Prostate gland (tissue), 2 donors: ENCODE data around the gene CYP2A13. TPM values are rescaled to one million over a fixed set of nuclear protein-coding genes. Genes with fewer than 3 reads are reported as not detected.
"Not testable (repeated sequence)": the region's sequence is repeated elsewhere in the genome, so short reads cannot be mapped to it uniquely, and the experiment has no call there.

Experiments used
- DNase-seq: peaks from one replicate; pipeline ENCODE4 v3.0.0-alpha.2; 2019; ENCODE audit warnings: low spot score
- H3K27ac ChIP-seq, 2 donors: fragments of 200-600 bp; sonication (generic); 2 replicates each; pipeline ENCODE4 v1.5.1; 2017 to 2019
- H3K27me3 ChIP-seq: fragments of 200-600 bp; sonication (generic); replicated peaks from 2 replicates; pipeline ENCODE4 v1.5.1; 2019; ENCODE audit not compliant: insufficient read depth
- H3K36me3 ChIP-seq, 2 donors: fragments of 200-600 bp; sonication (generic); 1 replicate in 1 of 2; 2 replicates in 1 of 2; pipeline versions ENCODE4 v1.5.1 to v1.8.1; 2017 to 2019
- H3K4me1 ChIP-seq: fragments of 200-600 bp; sonication (generic); replicated peaks from 2 replicates; pipeline ENCODE4 v1.5.1; 2019
- H3K4me3 ChIP-seq, 2 donors: fragments of 200-600 bp; sonication (generic); 2 replicates each; pipeline ENCODE4 v1.5.1; 2017 to 2019
- H3K9me3 ChIP-seq: fragments of 200-600 bp; sonication (generic); 2 replicates; pipeline ENCODE4 v1.5.1; 2017
- POLR2A ChIP-seq: fragments of 450-650 bp; IDR thresholded peaks from one replicate; pipeline ENCODE4 v1.6.1; 2016; ENCODE audit warnings: antibody characterized with exemption, mild to moderate bottlenecking
- POLR2AphosphoS5 ChIP-seq: sonication (generic); formaldehyde crosslinking; IDR thresholded peaks from one replicate; pipeline ENCODE4 v1.6.1; 2017; ENCODE audit warnings: antibody characterized with exemption
- WGBS: methylation state at CpG from one replicate; pipeline ENCODE4 v1.1.5; 2018; 5-methylcytosine and 5-hydroxymethylcytosine counted together
- intact Hi-C: fragments of 100-400 bp; cut with DNase I; formaldehyde crosslinking; loops from one replicate; pipeline ENCODE4 v1.14.2; 2022
- total RNA-seq, 2 donors: library from RNA; depleted of rRNA; stranded (reverse); fragments of >200 nt; gene quantifications; one replicate each; pipeline ENCODE4 v1.1.0, GENCODE V29; 2016
- TF ChIP-seq, protein P1 (sequence below), 4 experiments: fragments of 200-600 bp in 2 of 4; fragments of 450-650 bp in 2 of 4; sonication (generic) in 2 of 4; IDR thresholded peaks; 1 replicate in 3 of 4; 2 replicates in 1 of 4; pipeline ENCODE4 v1.5.1; 2016 to 2019; ENCODE audit warnings: antibody characterized with exemption in 4 of 4, mild to moderate bottlenecking in 2 of 4, moderate library complexity in 2 of 4

CYP2A13 gene
- total RNA-seq, 2 donors from 2014 or later, result not detected

- 88% methylated on average over 9 of the region's 9 CpGs for WGBS
Observed at GRCh38 chr19:41111296-41111695, 23.0 kb downstream of the CYP2A13 start.

DNA sequence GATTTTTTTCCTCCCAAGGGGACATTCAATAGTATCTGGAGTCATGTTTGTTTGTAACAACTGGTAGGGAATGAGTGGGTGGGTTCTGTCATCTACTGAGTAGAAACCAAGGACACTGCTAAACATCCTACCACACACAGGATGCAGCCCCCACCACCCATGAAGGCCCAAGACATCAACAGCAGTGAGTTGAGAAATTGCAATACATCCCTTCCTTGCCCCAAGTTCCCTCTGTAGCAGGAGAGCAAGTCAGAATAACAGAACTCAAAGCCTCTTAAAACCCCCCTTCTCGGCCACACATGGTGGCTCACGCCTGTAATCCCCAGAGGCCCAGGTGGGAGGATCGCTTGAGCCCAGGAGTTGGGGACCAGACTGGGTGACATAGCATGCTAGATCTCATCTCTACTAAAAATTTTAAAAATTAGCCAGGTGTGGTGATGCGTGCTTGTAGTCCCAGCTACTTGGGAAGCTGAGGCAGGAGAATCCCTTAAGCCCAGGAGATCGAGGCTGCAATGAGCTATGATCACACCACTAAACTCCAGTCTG, 23.6 kb downstream of the CYP2A13 start:
- intact Hi-C loops, result no loop called here
- TF ChIP-seq POLR2AphosphoS5 (no peak), POLR2A (no peak)
- TF ChIP-seq, protein P1, sequence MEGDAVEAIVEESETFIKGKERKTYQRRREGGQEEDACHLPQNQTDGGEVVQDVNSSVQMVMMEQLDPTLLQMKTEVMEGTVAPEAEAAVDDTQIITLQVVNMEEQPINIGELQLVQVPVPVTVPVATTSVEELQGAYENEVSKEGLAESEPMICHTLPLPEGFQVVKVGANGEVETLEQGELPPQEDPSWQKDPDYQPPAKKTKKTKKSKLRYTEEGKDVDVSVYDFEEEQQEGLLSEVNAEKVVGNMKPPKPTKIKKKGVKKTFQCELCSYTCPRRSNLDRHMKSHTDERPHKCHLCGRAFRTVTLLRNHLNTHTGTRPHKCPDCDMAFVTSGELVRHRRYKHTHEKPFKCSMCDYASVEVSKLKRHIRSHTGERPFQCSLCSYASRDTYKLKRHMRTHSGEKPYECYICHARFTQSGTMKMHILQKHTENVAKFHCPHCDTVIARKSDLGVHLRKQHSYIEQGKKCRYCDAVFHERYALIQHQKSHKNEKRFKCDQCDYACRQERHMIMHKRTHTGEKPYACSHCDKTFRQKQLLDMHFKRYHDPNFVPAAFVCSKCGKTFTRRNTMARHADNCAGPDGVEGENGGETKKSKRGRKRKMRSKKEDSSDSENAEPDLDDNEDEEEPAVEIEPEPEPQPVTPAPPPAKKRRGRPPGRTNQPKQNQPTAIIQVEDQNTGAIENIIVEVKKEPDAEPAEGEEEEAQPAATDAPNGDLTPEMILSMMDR (IDR thresholded peaks at IDR 0.05), result no peak
- Histone ChIP-seq H3K36me3 (no peaks in the 10 kb centered on the region), H3K9me3 (no peaks in the 10 kb centered on the region), H3K4me3 (no peak overlapping the region), H3K27me3 (no peaks in the 10 kb centered on the region), H3K27ac (no peak overlapping the region), H3K4me1 (no peaks in the 10 kb centered on the region)
- no peak for DNase-seq
- WGBS, result 94% methylated on average over 5 of the region's 5 CpGs

More at GRCh38 chr19:41111296-41111695, 23.0 kb downstream of the CYP2A13 start:
- Histone ChIP-seq H3K36me3 (no peaks in the 10 kb centered on the region), H3K4me1 (no peaks in the 10 kb centered on the region), H3K9me3 (no peaks in the 10 kb centered on the region), H3K27me3 (no peaks in the 10 kb centered on the region), H3K27ac (no peak overlapping the region), H3K4me3 (no peak overlapping the region)
- no peak for TF ChIP-seq POLR2AphosphoS5
- no peak for TF ChIP-seq POLR2A
- intact Hi-C loops, result no loop called here
- DNase-seq, result no peak

DNA sequence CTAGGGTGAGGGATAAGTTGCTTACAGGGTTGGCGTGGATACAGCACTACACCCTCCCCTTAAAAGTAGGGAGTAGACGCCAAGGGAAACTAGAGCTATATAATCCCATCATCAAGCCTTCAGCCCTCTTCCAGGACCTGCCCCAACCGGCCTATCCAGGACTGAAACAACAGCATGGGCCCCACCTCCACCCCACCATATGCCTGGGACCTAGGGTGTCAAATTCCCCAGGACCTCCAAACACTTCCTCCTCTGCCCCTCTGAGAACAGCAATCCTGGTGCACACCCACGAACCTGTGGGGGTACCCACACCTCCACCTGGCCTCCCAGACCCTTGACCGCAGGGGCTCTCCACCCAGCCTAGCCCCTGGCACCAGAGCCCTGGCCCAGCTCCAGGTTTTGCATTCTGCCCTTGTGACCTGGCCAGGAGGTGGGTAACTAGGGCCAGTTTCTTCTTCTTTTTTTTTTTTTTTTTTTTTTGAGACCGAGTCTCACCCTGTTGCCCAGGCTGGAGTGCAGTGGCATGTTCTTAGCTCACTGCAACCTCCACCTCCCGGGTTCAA, 24.6 kb downstream of the CYP2A13 start:
- no peak overlapping the region for H3K27ac ChIP-seq
- WGBS, result 66% methylated on average over 7 of the region's 7 CpGs
- H3K9me3 ChIP-seq, result no peaks in the 10 kb centered on the region
- TF ChIP-seq POLR2A, result no peak
- TF ChIP-seq POLR2AphosphoS5, result no peak
- TF ChIP-seq, protein P1 (IDR thresholded peaks at IDR 0.05), result no peak
- H3K4me1 ChIP-seq, result no peaks in the 10 kb centered on the region
- H3K4me3 ChIP-seq, result no peak overlapping the region
- no peaks in the 10 kb centered on the region for H3K27me3 ChIP-seq
- H3K36me3 ChIP-seq, result no peaks in the 10 kb centered on the region
- no peak for DNase-seq
- intact Hi-C loops, result no loop called here

DNA sequence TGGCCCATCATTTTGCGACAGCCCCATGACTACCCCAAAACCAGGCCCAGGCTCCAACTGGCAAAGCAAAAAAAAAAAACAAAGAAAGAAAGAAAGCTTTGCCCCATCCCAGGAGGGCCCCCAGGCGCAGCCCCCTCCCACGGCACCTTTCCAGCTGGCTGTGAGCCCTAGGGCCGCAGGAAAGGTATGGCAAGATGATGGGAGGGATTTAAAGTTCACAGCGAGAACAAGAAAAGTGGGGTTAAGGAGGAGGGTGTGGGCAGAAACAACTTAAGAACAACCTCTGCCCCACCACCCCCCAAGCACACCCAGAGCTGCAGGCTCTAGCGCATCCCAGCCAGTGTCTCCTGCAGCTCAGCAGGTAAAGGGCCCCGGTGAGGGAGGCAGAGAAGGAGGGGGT, 25.9 kb downstream of the CYP2A13 start, which contains the start of gene CYP2F1:
Gene CYP2F1 (plus strand): TSS at position 301 of the 400 bp plus-strand sequence. CDS start 1,757 bp downstream, outside the sequence.
- 55% methylated on average over 7 of the region's 7 CpGs for WGBS

DNA sequence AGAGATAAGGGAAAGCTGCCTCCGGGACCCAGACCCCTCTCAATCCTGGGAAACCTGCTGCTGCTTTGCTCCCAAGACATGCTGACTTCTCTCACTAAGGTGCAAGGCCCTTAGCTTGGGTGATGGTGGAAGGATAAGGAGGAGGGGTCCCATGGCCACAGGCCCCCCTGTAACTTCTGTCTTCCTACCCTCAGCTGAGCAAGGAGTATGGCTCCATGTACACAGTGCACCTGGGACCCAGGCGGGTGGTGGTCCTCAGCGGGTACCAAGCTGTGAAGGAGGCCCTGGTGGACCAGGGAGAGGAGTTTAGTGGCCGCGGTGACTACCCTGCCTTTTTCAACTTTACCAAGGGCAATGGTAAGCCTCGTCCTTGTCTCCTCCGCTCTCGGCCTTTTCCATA, 28.0 kb downstream of the CYP2A13 start:
- DNase-seq, result no peak
- TF ChIP-seq POLR2A (no peak), POLR2AphosphoS5 (no peak)
- TF ChIP-seq, protein P1 (IDR thresholded peaks at IDR 0.05), result no peak
- Histone ChIP-seq H3K27ac (no peak overlapping the region), H3K36me3 (no peaks in the 10 kb centered on the region), H3K4me1 (no peaks in the 10 kb centered on the region), H3K9me3 (no peaks in the 10 kb centered on the region), H3K27me3 (no peaks in the 10 kb centered on the region), H3K4me3 (no peak overlapping the region)
- intact Hi-C loops, result no loop called here
- WGBS, result 87% methylated on average over 8 of the region's 8 CpGs

More for the DNA sequence above, 25.9 kb downstream of the CYP2A13 start, which contains the start of gene CYP2F1:
- Histone ChIP-seq H3K27me3 (no peaks in the 10 kb centered on the region), H3K4me1 (no peaks in the 10 kb centered on the region), H3K4me3 (no peak within 1 kb of the TSS), H3K27ac (no peak within 1 kb of the TSS), H3K36me3 (no peaks in the 10 kb centered on the region), H3K9me3 (no peaks in the 10 kb centered on the region)
- no peak for DNase-seq
- TF ChIP-seq POLR2AphosphoS5 (no peak), POLR2A (no peak)
- TF ChIP-seq, protein P1 (IDR thresholded peaks at IDR 0.05), result no peak
- intact Hi-C loops, result no loop called here

DNA sequence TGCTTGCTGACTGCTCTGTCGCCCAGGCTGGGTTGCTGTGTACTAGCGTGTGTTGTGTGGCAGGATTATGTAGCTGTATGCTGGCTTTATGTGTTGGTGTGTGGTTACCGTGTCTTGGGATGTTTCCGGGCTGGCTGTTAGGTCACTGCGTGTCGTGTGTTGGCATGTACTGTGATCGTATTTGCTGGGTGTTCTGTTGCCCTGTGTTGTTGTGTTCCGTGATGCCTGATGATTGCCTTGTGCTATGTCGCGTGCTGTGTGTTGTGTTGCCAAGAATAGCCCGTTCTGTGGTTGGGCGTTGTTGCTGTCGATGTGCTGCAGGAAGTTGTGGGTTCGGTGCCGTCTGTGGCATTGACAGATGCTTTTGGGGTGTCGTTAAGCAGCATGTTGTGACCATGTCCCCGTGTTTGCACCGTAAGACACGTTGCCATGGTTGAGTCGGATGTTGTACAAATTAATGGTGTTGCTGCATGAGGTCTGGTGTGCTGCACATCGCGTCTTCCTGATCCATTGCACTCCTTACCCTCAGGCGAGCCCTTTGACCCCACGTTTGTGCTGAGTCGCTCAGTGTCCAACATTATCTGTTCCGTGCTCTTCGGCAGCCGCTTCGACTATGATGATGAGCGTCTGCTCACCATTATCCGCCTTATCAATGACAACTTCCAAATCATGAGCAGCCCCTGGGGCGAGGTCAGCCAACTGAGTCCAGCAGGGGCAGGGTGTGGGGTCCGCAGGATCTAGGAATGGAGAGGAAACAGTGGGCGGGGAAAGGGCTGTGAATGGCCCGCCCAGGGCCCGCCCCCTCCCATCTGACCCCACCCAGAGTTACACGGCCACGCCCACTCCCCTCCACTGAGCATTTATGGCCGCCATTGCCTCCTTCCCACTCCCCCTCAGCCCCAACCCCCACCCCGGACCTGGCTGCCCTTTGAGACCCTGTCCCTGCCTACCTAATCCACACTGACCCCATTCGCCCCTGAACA, 33.0 kb downstream of the CYP2A13 start:
- intact Hi-C loops, H3K4me3 ChIP-seq, H3K4me1 ChIP-seq, H3K27me3 ChIP-seq, H3K36me3 ChIP-seq, DNase-seq, H3K9me3 ChIP-seq, H3K27ac ChIP-seq: not testable (repeated sequence)
- 92% methylated on average over 35 of the region's 41 CpGs for WGBS

- WGBS, result 93% methylated on average over 13 of the region's 13 CpGs
- H3K27me3 ChIP-seq, H3K4me3 ChIP-seq, H3K27ac ChIP-seq, intact Hi-C loops, H3K4me1 ChIP-seq, H3K9me3 ChIP-seq, DNase-seq, H3K36me3 ChIP-seq: not testable (repeated sequence)
Observed at GRCh38 chr19:41122846-41123245, 34.6 kb downstream of the CYP2A13 start.
